Inferior parietal cortex (tissue), 1 donor: ENCODE results near the gene PRR19.

ENCODE experiments used
- DNase-seq: peaks from one replicate; pipeline ENCODE4 v3.0.0-alpha.2; 2016; ENCODE audit errors: extremely low spot score

The PRR19 gene

GRCh38 chr19:42295342-42295741 lies 6.6 kb upstream of the PRR19 start:
- no peak for DNase-seq

GRCh38 chr19:42295831-42296525 lies 6.0 kb upstream of the PRR19 start:
- peak; percentile 83 for DNase-seq

GRCh38 chr19:42297039-42297438 lies 4.9 kb upstream of the PRR19 start:
- no peak for DNase-seq

GRCh38 chr19:42303101-42303464 lies 1.2 kb downstream of the PRR19 start:
- DNase-seq: no peak

- DNase-seq: no peak
These were observed 1.9 kb downstream of the PRR19 start for GRCh38 chr19:42303876-42304275.

GRCh38 chr19:42306646-42307045 lies 4.7 kb downstream of the PRR19 start:
- DNase-seq: no peak

GRCh38 chr19:42309686-42310085 lies 7.8 kb downstream of the PRR19 start:
- no peak for DNase-seq

- DNase-seq: no peak
These were observed 9.7 kb downstream of the PRR19 start for GRCh38 chr19:42311657-42312056.

GRCh38 chr19:42312370-42312769 lies 10.4 kb downstream of the PRR19 start:
- DNase-seq: no peak

- DNase-seq: peak; percentile 36
These were observed 11.3 kb downstream of the PRR19 start, which contains the start of gene TMEM145 for GRCh38 chr19:42313096-42313839. Gene TMEM145 (plus strand): TSS chr19:42313309. CDS start chr19:42313377, 68 bp downstream.

- no peak for DNase-seq
These were observed 12.2 kb downstream of the PRR19 start for GRCh38 chr19:42313840-42314755.

- DNase-seq: no peak
These were observed 13.1 kb downstream of the PRR19 start for GRCh38 chr19:42315024-42315423.

- no peak for DNase-seq
These were observed 14.6 kb downstream of the PRR19 start for GRCh38 chr19:42316223-42317211.

- no peak for DNase-seq
These were observed 15.6 kb downstream of the PRR19 start for GRCh38 chr19:42317535-42317934.

GRCh38 chr19:42322305-42322704 lies 20.4 kb downstream of the PRR19 start:
- no peak for DNase-seq

- no peak for DNase-seq
These were observed 21.5 kb downstream of the PRR19 start for GRCh38 chr19:42323473-42323851.

GRCh38 chr19:42323852-42324654 lies 22.1 kb downstream of the PRR19 start:
- no peak for DNase-seq

- DNase-seq: no peak
These were observed 22.8 kb downstream of the PRR19 start for GRCh38 chr19:42324655-42325307.

GRCh38 chr19:42325308-42325895 lies 23.5 kb downstream of the PRR19 start, which contains the start of gene MEGF8:
Gene MEGF8 (plus strand): TSS chr19:42325635. CDS start chr19:42326244, 609 bp downstream.
- DNase-seq: peak; percentile 100
